ENCODE measurements around the gene NDUFV2.

The NDUFV2 gene

GRCh38 chr18:9123520-9123919 lies 21.0 kb downstream of the NDUFV2 start:
- H3K27me3 Mint-ChIP-seq (ENCODE audit: low read depth), result no peaks in the 10 kb centered on the region
- H3K36me3 Mint-ChIP-seq (ENCODE audit: low read depth), result peaks cover 68% of the 10 kb centered on the region
- H3K27ac Mint-ChIP-seq, result no peak overlapping the region
- no peaks in the 10 kb centered on the region for H3K9me3 Mint-ChIP-seq
- no peak for TF ChIP-seq CTCF (IDR thresholded peaks at IDR 0.05; ENCODE audit: unreplicated experiment in 3 of 3)
- no peak overlapping the region for H3K4me3 Mint-ChIP-seq
- H3K4me1 Mint-ChIP-seq, result peaks cover 9% of the 10 kb centered on the region

GRCh38 chr18:9124824-9125223 lies 22.3 kb downstream of the NDUFV2 start:
- no peak overlapping the region for H3K4me3 Mint-ChIP-seq
- H3K4me1 Mint-ChIP-seq, result peaks cover 8% of the 10 kb centered on the region
- H3K27me3 Mint-ChIP-seq (ENCODE audit: low read depth), result no peaks in the 10 kb centered on the region
- no peak overlapping the region for H3K27ac Mint-ChIP-seq
- TF ChIP-seq CTCF (IDR thresholded peaks at IDR 0.05; ENCODE audit: unreplicated experiment in 3 of 3), result no peak
- H3K9me3 Mint-ChIP-seq, result no peaks in the 10 kb centered on the region
- peaks cover 73% of the 10 kb centered on the region for H3K36me3 Mint-ChIP-seq (ENCODE audit: low read depth)

GRCh38 chr18:9126337-9126736 lies 23.8 kb downstream of the NDUFV2 start:
- Mint-ChIP-seq H3K4me3 (no peak overlapping the region), H3K36me3 (ENCODE audit: low read depth) (peaks cover 78% of the 10 kb centered on the region), H3K27me3 (ENCODE audit: low read depth) (no peaks in the 10 kb centered on the region), H3K27ac (peak overlapping the region in 1 of 3 experiments; percentile 29), H3K9me3 (no peaks in the 10 kb centered on the region), H3K4me1 (peaks cover 8% of the 10 kb centered on the region)
- no peak for TF ChIP-seq CTCF (IDR thresholded peaks at IDR 0.05; ENCODE audit: unreplicated experiment in 3 of 3)

GRCh38 chr18:9130195-9130594 lies 27.7 kb downstream of the NDUFV2 start:
- Mint-ChIP-seq H3K27ac (no peak overlapping the region), H3K4me1 (peaks cover 17% of the 10 kb centered on the region), H3K9me3 (no peaks in the 10 kb centered on the region), H3K36me3 (ENCODE audit: low read depth) (peaks cover 79% of the 10 kb centered on the region), H3K27me3 (ENCODE audit: low read depth) (no peaks in the 10 kb centered on the region), H3K4me3 (no peak overlapping the region)
- TF ChIP-seq CTCF (IDR thresholded peaks at IDR 0.05; ENCODE audit: unreplicated experiment in 3 of 3), result no peak

- Mint-ChIP-seq H3K27me3 (ENCODE audit: low read depth) (no peaks in the 10 kb centered on the region), H3K9me3 (no peaks in the 10 kb centered on the region), H3K36me3 (ENCODE audit: low read depth) (peaks cover 73% of the 10 kb centered on the region), H3K4me3 (no peak overlapping the region), H3K27ac (no peak overlapping the region), H3K4me1 (peaks cover 21% of the 10 kb centered on the region)
- TF ChIP-seq CTCF (IDR thresholded peaks at IDR 0.05; ENCODE audit: unreplicated experiment in 3 of 3), result no peak
These were observed 28.3 kb downstream of the NDUFV2 start for GRCh38 chr18:9130806-9131205.

GRCh38 chr18:9132628-9133027 lies 30.1 kb downstream of the NDUFV2 start:
- H3K27ac Mint-ChIP-seq, result no peak overlapping the region
- H3K4me3 Mint-ChIP-seq, result no peak overlapping the region
- H3K27me3 Mint-ChIP-seq (ENCODE audit: low read depth), result no peaks in the 10 kb centered on the region
- peaks cover 14% of the 10 kb centered on the region for H3K4me1 Mint-ChIP-seq
- H3K9me3 Mint-ChIP-seq, result no peaks in the 10 kb centered on the region
- TF ChIP-seq CTCF (IDR thresholded peaks at IDR 0.05; ENCODE audit: unreplicated experiment in 3 of 3), result no peak
- H3K36me3 Mint-ChIP-seq (ENCODE audit: low read depth), result peaks cover 57% of the 10 kb centered on the region

All from nephron (organoid).